Measurements from ENCODE around the gene EPHA8.

Gene EPHA8

GRCh38 chr1:22555371-22555656 lies 8.0 kb upstream of the EPHA8 start:
- no peaks in the 10 kb centered on the region for H3K4me1 ChIP-seq (ENCODE audit: control insufficient read depth, insufficient read depth, low read depth, low read length)
- H3K4me3 ChIP-seq (ENCODE audit: insufficient read depth in 1 of 2, low read depth in 1 of 2, low read length in 2 of 2): no peak overlapping the region
- H2BK5ac ChIP-seq (ENCODE audit: low read depth, low read length, poor library complexity, severe bottlenecking): no peak overlapping the region
- H3K18ac ChIP-seq (ENCODE audit: low read depth in 1 of 2, low read length in 2 of 2): no peak overlapping the region
- H3K23ac ChIP-seq (ENCODE audit: low read length in 2 of 2): no peak overlapping the region
- no peak overlapping the region for H2AK5ac ChIP-seq (ENCODE audit: low read length, severe bottlenecking)
- no peak overlapping the region for H3K27ac ChIP-seq (ENCODE audit: low read length, poor library complexity, severe bottlenecking)
- H4K91ac ChIP-seq (ENCODE audit: low read length): no peak overlapping the region
- 60% methylated on average over 3 of the region's 3 CpGs for whole genome bisulfite sequencing
- no peak overlapping the region for H2BK12ac ChIP-seq (ENCODE audit: low read length in 2 of 2)
- no peaks in the 10 kb centered on the region for H3K79me1 ChIP-seq (replicated peaks; ENCODE audit: low read length, poor library complexity, severe bottlenecking)
- H2BK120ac ChIP-seq (ENCODE audit: low read depth, low read length): no peak overlapping the region
- H4K8ac ChIP-seq (ENCODE audit: low read length): no peak overlapping the region
- no peaks in the 10 kb centered on the region for H3K36me3 ChIP-seq (ENCODE audit: control insufficient read depth in 1 of 2, insufficient read depth in 2 of 2, low read depth in 1 of 2, low read length in 2 of 2)
- H3K27me3 ChIP-seq (ENCODE audit: control insufficient read depth in 1 of 2, insufficient read depth in 1 of 2, low read length in 2 of 2): peaks cover 90 to 96% of the 10 kb centered on the region in 2 experiments
- no peak overlapping the region for H3K4me2 ChIP-seq (ENCODE audit: low read length, poor library complexity, severe bottlenecking)
- no peak overlapping the region for H3K9ac ChIP-seq (ENCODE audit: low read length)
- no peak overlapping the region for H2BK15ac ChIP-seq (ENCODE audit: low read depth, poor library complexity, severe bottlenecking)
- no peak for DNase-seq
- H3K14ac ChIP-seq (ENCODE audit: low read length in 2 of 2): no peak overlapping the region
- H3K9me3 ChIP-seq (ENCODE audit: control insufficient read depth, low read length): no peaks in the 10 kb centered on the region
- H2AFZ ChIP-seq (ENCODE audit: low read depth, low read length): no peak overlapping the region
- H3K4ac ChIP-seq (ENCODE audit: low read depth in 1 of 2, low read length in 2 of 2): no peak overlapping the region

- no peak for DNase-seq
- no peak overlapping the region for H3K4me3 ChIP-seq (ENCODE audit: insufficient read depth in 1 of 2, low read depth in 1 of 2, low read length in 2 of 2)
- H3K27ac ChIP-seq (ENCODE audit: low read length, poor library complexity, severe bottlenecking): no peak overlapping the region
- no peak overlapping the region for H2AK5ac ChIP-seq (ENCODE audit: low read length, severe bottlenecking)
- no peaks in the 10 kb centered on the region for H3K79me1 ChIP-seq (replicated peaks; ENCODE audit: low read length, poor library complexity, severe bottlenecking)
- H3K4ac ChIP-seq (ENCODE audit: low read depth in 1 of 2, low read length in 2 of 2): no peak overlapping the region
- H3K9me3 ChIP-seq (ENCODE audit: control insufficient read depth, low read length): no peaks in the 10 kb centered on the region
- peak overlapping the region in 1 of 2 experiments; percentile 61 for H3K14ac ChIP-seq (ENCODE audit: low read length in 2 of 2)
- no peaks in the 10 kb centered on the region for H3K4me1 ChIP-seq (ENCODE audit: control insufficient read depth, insufficient read depth, low read depth, low read length)
- no peak overlapping the region for H3K18ac ChIP-seq (ENCODE audit: low read depth in 1 of 2, low read length in 2 of 2)
- H3K36me3 ChIP-seq (ENCODE audit: control insufficient read depth in 1 of 2, insufficient read depth in 2 of 2, low read depth in 1 of 2, low read length in 2 of 2): no peaks in the 10 kb centered on the region
- H3K27me3 ChIP-seq (ENCODE audit: control insufficient read depth in 1 of 2, insufficient read depth in 1 of 2, low read length in 2 of 2): peaks cover 90 to 98% of the 10 kb centered on the region in 2 experiments
- H4K91ac ChIP-seq (ENCODE audit: low read length): no peak overlapping the region
- WGBS: 42% methylated on average over 13 of the region's 13 CpGs
- no peak overlapping the region for H2BK12ac ChIP-seq (ENCODE audit: low read length in 2 of 2)
- no peak overlapping the region for H3K23ac ChIP-seq (ENCODE audit: low read length in 2 of 2)
- H2AFZ ChIP-seq (ENCODE audit: low read depth, low read length): no peak overlapping the region
- no peak overlapping the region for H4K8ac ChIP-seq (ENCODE audit: low read length)
- H2BK5ac ChIP-seq (ENCODE audit: low read depth, low read length, poor library complexity, severe bottlenecking): no peak overlapping the region
- H3K9ac ChIP-seq (ENCODE audit: low read length): no peak overlapping the region
- H3K4me2 ChIP-seq (ENCODE audit: low read length, poor library complexity, severe bottlenecking): no peak overlapping the region
- H2BK15ac ChIP-seq (ENCODE audit: low read depth, poor library complexity, severe bottlenecking): no peak overlapping the region
- H2BK120ac ChIP-seq (ENCODE audit: low read depth, low read length): no peak overlapping the region
Observed at GRCh38 chr1:22556391-22557104, 6.7 kb upstream of the EPHA8 start.

GRCh38 chr1:22557341-22557950 lies 5.8 kb upstream of the EPHA8 start:
- Histone ChIP-seq H3K9ac (ENCODE audit: low read length) (no peak overlapping the region), H4K8ac (ENCODE audit: low read length) (no peak overlapping the region), H3K4ac (ENCODE audit: low read depth in 1 of 2, low read length in 2 of 2) (no peak overlapping the region), H3K23ac (ENCODE audit: low read length in 2 of 2) (no peak overlapping the region), H3K9me3 (ENCODE audit: control insufficient read depth, low read length) (no peaks in the 10 kb centered on the region), H2AFZ (ENCODE audit: low read depth, low read length) (no peak overlapping the region), H4K91ac (ENCODE audit: low read length) (no peak overlapping the region), H3K4me1 (ENCODE audit: control insufficient read depth, insufficient read depth, low read depth, low read length) (no peaks in the 10 kb centered on the region), H2BK15ac (ENCODE audit: low read depth, poor library complexity, severe bottlenecking) (no peak overlapping the region), H2BK12ac (ENCODE audit: low read length in 2 of 2) (no peak overlapping the region), H3K27ac (ENCODE audit: low read length, poor library complexity, severe bottlenecking) (no peak overlapping the region), H2BK5ac (ENCODE audit: low read depth, low read length, poor library complexity, severe bottlenecking) (no peak overlapping the region), H3K4me2 (ENCODE audit: low read length, poor library complexity, severe bottlenecking) (no peak overlapping the region), H3K14ac (ENCODE audit: low read length in 2 of 2) (no peak overlapping the region), H3K18ac (ENCODE audit: low read depth in 1 of 2, low read length in 2 of 2) (no peak overlapping the region), H3K36me3 (ENCODE audit: control insufficient read depth in 1 of 2, insufficient read depth in 2 of 2, low read depth in 1 of 2, low read length in 2 of 2) (no peaks in the 10 kb centered on the region), H3K79me1 (replicated peaks; ENCODE audit: low read length, poor library complexity, severe bottlenecking) (no peaks in the 10 kb centered on the region), H3K27me3 (ENCODE audit: control insufficient read depth in 1 of 2, insufficient read depth in 1 of 2, low read length in 2 of 2) (peaks cover 90 to 98% of the 10 kb centered on the region in 2 experiments), H2AK5ac (ENCODE audit: low read length, severe bottlenecking) (no peak overlapping the region), H3K4me3 (ENCODE audit: insufficient read depth in 1 of 2, low read depth in 1 of 2, low read length in 2 of 2) (no peak overlapping the region), H2BK120ac (ENCODE audit: low read depth, low read length) (no peak overlapping the region)
- WGBS: 26% methylated on average over 4 of the region's 5 CpGs
- DNase-seq: no peak

- Histone ChIP-seq H2BK12ac (ENCODE audit: low read length in 2 of 2) (no peak overlapping the region), H3K9me3 (ENCODE audit: control insufficient read depth, low read length) (no peaks in the 10 kb centered on the region), H3K18ac (ENCODE audit: low read depth in 1 of 2, low read length in 2 of 2) (no peak overlapping the region), H3K9ac (ENCODE audit: low read length) (no peak overlapping the region), H2AFZ (ENCODE audit: low read depth, low read length) (no peak overlapping the region), H3K14ac (ENCODE audit: low read length in 2 of 2) (no peak overlapping the region), H2BK120ac (ENCODE audit: low read depth, low read length) (no peak overlapping the region), H3K23ac (ENCODE audit: low read length in 2 of 2) (no peak overlapping the region), H4K8ac (ENCODE audit: low read length) (no peak overlapping the region), H3K27ac (ENCODE audit: low read length, poor library complexity, severe bottlenecking) (no peak overlapping the region), H3K36me3 (ENCODE audit: control insufficient read depth in 1 of 2, insufficient read depth in 2 of 2, low read depth in 1 of 2, low read length in 2 of 2) (no peaks in the 10 kb centered on the region), H3K4me2 (ENCODE audit: low read length, poor library complexity, severe bottlenecking) (no peak overlapping the region), H3K4ac (ENCODE audit: low read depth in 1 of 2, low read length in 2 of 2) (no peak overlapping the region), H4K91ac (ENCODE audit: low read length) (no peak overlapping the region), H2BK5ac (ENCODE audit: low read depth, low read length, poor library complexity, severe bottlenecking) (no peak overlapping the region), H2AK5ac (ENCODE audit: low read length, severe bottlenecking) (no peak overlapping the region), H2BK15ac (ENCODE audit: low read depth, poor library complexity, severe bottlenecking) (no peak overlapping the region), H3K4me3 (ENCODE audit: insufficient read depth in 1 of 2, low read depth in 1 of 2, low read length in 2 of 2) (no peak overlapping the region), H3K4me1 (ENCODE audit: control insufficient read depth, insufficient read depth, low read depth, low read length) (peaks cover 3% of the 10 kb centered on the region), H3K79me1 (replicated peaks; ENCODE audit: low read length, poor library complexity, severe bottlenecking) (no peaks in the 10 kb centered on the region), H3K27me3 (ENCODE audit: control insufficient read depth in 1 of 2, insufficient read depth in 1 of 2, low read length in 2 of 2) (peaks cover 95% of the 10 kb centered on the region in 2 experiments)
- WGBS: 7% methylated on average over 55 of the region's 57 CpGs
- DNase-seq: no peak
Observed at GRCh38 chr1:22563671-22564602, 648 bp downstream of the EPHA8 start.
